ENCODE results near the gene MCF2L2.

Gene MCF2L2

DNA sequence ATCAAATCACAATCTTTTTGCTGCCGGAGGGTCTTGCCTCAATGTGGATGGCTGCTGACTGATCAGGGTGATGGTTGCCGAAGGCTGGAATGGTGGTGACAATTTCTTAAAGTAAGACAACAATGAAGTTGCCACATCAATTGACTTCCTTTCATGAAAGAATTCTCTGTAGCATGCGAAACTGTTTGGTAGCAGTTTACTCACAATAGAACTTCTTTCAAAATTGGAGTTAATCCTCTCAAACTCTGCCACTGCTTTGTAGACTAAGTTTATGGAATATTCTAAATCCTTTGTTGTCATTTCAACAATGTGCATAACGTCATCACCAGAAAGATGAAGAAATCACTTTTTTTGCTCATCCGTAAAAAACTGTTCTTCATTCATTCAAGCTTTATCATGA, 109.5 kb downstream of the MCF2L2 start:
- DNase-seq, result no peak

DNA sequence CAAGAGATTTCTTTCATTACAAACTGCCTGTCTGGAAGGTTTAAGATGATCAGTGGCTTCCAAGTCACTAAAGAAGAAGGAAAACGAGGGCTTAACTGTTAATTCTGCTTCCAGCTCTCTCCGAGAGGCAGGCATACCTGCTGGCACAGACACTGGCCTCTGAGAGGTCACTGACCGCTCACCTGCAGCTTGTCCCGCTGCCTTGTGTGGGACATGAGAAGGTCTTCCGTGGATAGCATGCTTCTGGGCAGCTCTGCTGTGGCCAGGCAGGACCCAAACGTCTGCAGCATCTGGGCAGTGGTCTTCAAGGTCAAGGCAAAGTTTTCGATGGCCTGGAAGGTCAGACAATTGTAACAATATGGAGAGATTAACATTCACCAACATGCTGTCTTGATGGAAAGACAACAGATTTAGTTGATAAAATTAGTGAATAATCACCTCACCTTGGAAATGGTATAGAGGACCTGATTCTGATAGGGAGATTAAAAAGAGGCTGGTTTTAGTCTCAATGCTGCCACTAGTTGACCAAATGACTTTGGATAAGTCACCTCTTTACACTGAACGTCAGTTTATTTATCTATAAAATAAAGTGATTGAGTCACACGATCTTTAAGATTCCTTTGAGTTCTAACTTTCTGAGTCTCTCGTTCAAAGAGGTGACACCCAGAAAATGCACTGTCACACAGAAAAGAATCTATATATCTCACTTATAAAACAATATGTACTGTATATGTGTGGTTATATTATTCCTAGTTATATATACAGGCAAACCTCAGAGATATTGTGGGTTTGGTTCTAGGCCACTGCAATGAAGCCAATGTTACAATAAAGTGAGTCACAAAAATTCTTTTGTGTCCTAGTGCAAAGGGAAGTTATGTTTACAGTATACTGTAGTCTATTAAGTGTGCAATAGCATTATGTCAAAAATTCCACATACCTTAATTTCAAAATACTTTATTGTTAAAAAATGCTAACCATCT, 110.2 kb downstream of the MCF2L2 start:
- no peak for DNase-seq

DNA sequence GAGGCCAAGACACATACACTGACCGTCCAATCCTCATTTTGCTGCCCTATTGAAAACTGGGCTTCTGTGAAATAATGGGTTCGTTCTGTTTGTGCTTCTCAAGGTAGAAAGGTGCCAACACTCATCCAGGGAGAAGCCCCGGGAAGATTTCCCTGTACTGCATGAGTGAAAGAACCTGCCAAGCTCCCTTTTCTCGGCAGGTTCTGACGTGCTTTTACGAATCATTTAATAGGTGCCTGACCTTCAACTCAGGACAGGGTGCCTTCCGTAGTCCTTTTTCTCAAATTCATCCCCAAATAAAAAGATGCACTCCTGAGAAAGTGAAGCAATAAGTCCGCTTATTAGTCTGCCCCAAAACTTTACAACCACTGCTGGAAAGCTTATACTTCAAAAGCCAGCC, 111.1 kb downstream of the MCF2L2 start:
- no peak for DNase-seq

DNA sequence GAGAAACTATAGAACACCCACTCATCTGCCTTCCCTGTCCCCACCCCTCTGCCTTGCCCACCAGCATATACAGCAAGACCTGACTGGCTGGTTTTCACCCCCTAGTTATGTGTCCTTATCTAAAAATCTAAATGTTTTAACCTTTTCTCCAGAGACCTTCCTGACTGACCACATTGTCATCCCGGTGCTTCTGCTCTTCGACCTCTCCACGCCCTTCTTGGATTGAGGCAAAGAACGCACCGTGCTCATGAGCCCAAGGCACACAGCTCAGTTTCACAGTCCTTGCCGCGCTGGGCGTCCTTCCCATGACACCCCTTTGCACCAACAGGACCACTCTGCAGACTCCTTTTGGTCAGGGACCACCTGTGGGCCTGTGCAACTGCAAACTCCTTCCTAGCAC, 112.7 kb downstream of the MCF2L2 start:
- no peak for DNase-seq

DNA sequence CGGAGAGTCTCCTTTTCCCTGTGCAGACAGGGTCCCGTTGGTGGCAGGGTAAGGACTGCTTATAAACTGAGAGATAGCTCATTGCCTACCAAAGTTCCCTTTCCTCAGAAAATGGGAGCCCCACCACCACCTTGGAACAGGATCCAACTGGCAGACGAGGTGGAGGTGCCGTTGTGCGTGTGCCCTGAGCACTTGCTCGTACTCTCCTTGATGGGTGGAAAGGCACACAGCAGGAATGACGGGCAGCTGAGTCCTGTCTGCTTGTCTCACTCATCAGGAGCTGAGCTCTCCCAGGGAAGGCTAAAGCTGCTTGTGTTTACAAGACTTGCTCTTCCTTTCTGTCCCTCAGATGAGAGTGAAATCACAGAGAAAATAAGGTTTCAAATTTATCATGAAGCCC, 114.7 kb downstream of the MCF2L2 start:
- DNase-seq, result no peak

DNA sequence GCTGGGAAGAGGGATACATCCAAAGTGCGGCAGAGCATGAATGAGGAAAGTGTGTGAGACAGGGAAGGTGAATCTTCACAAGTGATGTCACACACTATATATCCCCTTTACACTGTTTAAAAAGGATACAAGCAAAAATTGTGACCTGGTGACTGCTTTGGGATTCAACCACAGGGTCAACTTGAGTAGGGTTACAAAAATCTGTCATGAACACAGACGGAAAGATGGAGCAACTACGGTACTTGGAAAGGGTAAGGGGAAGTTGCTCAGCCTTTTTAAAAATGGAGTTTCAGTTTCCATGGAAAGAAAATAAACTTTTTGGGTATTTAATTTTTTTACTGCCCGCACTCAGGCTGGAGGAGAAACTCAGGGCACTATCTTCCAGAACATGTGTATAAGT, 115.1 kb downstream of the MCF2L2 start:
- DNase-seq, result no peak

DNA sequence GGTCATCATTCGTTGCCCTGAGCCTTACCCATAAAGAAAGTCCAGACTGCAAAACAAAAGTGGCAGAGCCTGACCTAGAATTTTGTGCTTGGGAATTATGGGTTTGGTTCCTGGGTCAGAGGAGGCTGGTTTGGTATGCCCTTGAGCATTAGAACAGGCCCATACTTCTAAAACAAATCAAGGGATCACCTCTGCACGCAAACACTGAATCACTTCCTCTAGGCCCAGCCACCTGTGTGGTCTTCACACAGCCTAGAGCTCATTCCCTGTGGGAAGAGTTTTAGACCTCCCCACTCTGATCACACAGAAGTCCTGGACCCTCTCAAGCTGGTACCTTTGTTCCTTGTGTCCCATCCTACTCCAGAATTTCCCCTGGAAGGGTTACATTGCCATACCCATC, 116.0 kb downstream of the MCF2L2 start:
- DNase-seq, result no peak

DNA sequence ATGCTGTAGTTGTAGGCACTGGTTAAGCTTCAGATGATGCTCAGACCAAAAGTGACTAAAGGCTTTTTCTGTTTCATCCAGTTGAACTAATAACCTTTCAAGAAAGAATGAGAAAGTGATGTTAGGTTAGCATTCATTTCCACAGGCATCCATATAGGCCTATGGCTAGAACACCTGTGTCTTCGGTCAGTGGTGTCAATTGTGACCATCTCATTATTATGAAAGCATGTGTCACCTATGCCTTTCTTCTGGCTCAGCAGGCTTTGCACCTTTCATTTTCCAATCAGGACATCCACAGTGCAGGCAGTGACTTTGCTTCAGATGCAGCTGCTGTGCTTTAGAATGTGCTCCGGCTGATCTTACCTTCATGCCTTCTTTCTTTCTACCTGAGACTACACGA, 117.5 kb downstream of the MCF2L2 start:
- no peak for DNase-seq

DNA sequence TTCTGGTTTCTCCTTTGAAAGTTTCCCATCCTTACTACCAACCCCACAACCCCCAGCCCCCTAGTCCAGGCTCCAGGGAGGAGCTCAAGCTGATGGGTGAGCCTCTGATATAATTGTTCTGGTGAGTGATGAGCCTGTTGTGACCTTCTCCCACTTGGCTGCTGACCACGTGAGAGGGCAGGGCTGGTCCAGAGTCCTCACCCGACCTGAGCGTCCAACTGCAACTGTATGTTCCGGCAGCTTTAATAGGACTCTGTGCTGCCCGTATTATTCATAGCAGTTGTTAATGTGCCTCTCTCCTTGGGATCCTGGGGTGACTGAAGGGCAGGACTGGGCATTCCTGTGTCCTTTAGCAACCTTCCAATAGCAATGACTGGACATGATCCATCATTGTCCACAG, 119.1 kb downstream of the MCF2L2 start:
- no peak for DNase-seq

DNA sequence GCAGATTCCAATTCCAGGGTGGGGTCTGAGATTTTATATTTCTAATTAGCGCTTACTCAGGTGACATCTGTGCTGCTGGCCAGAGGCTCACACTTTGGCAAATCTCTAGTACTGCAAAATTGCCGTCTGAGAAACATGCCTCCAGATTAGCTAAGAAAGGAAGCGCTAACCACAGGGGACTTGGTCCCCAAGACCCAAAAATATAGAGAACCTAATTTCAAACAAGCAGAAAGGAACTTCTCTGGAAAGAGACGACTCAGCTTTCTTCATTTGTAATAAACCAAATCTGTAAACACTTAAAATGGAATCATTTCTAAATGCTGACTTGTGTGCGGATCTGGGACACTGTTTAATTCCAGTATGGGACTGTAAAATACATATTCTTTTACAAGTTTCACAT, 119.7 kb downstream of the MCF2L2 start:
- no peak for DNase-seq

DNA sequence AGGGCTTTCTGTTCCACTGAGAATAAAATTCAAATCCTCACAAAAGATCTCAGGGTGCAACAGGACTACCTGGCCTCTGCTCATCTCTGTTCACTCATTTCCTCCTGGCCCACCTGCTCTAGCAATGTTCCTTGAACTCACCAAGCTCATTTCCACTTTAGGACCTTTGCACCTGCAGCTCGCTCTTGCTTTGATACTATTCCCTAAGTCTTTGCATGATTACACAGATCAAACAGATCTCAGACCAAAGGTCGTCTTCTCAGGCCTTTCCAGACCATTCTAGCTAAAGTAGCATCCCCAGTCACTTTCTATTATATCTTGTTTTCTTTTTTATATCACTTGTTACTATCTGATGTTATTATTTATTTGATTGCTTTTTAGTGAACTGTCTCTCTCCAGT, 120.7 kb downstream of the MCF2L2 start:
- DNase-seq, result no peak

DNA sequence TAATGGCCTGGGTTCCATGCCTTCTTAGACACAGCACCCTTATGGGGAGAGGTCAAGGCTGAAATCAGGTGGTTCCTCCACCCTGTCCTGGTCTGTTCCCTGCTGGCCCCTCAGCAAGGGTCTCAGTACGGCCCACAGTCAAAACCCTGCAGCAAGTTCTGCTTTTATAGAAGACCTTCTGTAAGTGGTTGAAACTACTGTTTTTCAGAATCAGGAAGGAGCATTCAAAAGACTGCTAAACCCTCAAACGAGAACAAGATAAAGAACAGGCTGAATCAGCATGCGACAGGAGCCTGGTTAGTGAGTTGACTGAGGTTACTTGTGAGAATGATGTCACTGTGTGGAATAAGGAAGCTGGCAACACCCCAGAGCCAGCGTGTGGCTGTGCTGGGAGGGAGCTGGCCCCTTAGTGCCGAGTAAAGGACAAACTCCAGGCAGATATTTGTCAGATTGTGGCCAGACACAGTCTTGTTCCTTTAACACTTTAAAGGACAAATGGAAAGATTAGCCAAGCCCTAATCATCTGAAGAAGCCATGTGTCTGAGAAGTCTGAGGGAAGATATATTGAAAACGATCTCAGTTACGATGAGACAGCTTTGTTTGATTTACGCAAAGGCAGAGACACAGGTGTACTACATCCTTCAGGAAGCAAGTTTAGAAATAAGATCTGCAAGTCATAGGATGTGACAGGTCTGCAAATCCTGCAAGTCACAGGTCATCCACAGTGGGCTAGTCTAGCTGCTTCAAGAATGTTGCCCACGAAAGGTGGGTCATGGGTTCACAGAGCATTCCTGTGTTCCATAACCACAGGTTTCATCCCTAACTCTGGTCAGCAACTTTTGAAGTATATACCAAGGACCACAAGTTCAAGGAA, 121.4 kb downstream of the MCF2L2 start:
- DNase-seq, result no peak

DNA sequence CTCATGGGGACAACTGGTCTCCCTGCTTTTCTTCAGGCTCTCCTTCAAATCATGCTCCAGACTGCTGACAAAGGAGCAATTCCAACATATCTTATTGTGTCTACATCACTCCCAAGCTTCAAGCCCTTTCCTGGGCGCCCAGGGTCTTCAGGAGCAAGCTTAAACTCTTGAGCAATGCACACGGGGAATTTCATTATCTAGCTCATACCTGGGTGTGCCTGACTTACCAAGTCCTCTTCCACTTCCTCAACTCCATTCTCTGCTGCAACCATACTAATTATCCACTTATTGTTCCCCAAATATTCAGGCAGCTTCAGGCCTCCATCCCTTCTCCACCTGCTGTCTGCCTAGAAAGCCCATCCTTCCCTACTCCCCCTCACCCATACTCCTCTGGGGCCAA, 124.7 kb downstream of the MCF2L2 start:
- no peak for DNase-seq

DNA sequence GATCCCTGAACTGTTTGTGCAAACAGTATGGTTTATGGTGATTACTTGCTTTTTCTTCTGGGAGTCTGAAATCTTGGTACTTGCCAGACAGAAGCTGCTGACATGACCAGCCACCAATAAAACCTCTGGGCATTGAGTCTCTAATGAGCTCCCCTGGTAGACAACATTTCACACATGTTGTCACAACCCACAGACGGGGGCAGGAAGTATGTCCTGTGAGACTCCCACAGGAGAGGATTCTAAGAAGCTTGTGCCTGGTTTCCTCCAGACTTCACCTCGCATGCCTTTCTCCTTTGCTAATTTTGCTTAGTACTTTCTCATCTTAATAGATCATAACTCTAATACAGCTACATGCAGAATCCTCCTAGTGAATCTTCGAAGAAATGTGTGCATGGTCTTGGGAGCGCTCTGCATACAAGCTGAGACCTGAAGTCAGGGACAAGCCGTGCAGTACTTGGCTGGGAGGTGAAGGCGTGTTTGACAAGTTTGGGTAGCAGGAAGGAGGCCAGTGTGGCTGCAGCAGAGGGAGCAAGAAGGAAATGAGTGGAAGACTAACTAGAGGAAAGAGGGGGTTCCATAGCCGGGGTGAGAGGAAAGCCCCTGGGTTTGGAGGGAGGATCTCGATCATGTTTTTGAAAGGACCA, 126.4 kb downstream of the MCF2L2 start:
- no peak for DNase-seq

DNA sequence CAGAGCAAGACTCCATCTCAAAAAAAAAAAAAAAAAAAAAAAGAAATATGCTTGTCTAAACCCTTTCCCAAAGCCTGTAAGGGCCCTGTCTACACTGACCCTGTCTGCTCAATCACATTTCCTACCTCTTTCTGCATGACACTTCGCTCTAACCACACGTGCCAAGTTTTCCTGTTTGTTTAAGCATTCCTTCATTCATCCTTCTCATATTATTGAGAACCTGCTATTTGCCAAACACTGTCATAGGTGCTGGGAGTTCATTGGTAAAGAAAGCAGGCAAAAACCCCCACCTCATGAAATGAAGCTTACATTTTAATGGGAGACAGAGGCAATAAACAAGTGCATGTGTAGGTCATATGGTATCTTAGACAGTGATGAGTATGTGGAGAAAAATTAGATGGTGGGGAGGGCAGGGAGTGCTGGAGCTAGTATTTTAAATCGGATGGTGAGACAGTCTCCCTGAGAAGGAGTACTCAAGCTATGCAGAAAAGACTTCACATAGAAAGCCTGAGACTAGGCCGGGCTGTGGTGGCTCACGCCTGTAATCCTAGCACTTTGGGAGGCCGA, 127.3 kb downstream of the MCF2L2 start:
- DNase-seq, result no peak

DNA sequence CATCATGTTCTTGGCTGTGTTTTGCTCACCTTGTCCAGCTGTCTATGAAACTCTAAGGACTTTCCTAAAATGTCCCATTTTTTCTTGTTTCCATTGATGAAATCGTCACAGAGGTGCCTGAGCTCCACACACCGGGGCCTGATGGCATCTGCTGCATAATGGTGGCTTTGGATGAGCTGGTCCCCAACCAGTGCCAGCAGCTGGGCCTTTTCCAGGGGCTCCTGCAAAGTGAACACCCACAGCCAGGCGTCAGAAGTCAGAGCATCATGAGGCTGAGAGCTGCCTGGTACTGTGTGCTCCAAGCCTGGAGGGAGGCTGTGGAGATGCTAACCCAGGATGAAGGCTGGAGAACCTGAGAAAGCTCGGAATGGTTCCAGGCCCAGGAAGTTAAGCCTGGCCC, 128.4 kb downstream of the MCF2L2 start:
- no peak for DNase-seq

DNA sequence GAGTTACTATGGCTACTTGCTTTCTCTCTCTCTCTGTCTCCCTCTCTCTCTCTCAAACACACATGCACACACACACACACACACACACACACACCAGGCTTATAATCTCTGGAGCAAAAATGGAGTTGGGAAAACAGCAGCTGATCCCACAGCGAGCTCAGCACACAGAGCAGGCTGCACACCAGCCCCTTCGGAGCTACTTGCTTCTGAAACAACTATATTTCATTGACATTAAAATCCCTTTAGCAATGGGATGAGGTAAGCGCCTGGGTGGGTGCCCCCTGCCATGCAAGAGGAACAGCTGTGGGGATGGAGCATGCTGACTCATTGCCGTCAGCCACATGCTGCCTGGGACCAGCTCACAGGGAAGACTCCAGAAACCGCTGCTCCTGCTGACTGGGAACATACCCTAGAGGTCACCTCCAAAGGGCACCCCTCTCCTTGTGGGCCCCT, 129.7 kb downstream of the MCF2L2 start:
- DNase-seq, result no peak

DNA sequence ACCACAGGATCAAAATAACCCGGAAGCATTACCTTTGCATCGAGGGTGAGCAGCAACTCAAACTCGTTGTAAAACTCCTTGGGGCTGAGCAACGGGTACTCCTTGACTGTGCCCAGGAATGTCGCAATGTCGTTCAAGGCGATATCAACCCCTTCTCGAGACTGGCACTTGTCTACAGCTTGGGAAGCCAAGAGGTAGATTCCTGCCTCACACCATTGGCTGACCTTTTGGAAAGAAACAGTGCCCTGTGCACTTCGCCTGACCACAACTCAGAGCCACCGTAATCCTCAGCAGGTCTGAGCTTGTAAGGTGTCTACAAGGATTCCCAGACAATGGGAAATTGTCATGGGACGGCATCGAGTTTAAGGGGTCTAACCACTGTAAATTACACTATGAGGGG, 131.5 kb downstream of the MCF2L2 start:
- no peak for DNase-seq

DNA sequence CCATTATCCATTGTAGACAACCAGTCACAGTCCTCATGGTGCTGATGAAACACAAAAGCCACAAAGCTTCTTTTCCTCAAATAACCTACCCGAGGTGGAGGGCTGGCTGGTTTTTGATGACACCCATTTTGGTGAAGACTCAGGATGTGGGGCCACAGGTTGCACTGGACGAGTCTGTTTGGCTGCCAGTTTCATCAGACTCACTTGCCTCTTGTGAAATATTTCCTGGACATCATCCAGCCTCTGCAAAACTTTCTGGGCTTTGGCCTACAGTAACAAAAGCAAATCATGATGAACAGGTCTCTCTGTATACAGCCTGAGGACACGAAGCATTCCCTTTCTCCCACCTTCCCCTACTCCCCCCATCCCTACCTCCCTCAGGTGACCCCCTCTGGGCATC, 133.2 kb downstream of the MCF2L2 start:
- no peak for DNase-seq

DNA sequence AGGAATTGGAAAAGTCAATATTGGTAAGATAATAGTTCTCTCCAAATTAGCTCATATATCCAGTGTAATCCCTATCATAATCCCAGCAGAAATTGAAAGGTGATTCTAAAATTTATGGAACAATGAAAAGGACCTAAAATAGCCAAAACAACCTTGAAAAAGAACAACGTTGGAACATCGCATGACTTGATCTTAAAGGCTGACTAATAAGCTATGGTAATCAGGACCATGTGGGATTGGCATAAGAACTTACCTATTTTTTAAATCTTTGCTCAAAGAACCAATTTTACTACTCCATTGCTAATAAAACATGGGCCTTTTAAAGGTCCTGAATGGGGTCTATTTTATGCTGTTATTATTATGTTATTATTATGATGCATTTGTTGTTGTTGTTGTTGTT, 134.5 kb downstream of the MCF2L2 start:
- DNase-seq, result no peak

DNA sequence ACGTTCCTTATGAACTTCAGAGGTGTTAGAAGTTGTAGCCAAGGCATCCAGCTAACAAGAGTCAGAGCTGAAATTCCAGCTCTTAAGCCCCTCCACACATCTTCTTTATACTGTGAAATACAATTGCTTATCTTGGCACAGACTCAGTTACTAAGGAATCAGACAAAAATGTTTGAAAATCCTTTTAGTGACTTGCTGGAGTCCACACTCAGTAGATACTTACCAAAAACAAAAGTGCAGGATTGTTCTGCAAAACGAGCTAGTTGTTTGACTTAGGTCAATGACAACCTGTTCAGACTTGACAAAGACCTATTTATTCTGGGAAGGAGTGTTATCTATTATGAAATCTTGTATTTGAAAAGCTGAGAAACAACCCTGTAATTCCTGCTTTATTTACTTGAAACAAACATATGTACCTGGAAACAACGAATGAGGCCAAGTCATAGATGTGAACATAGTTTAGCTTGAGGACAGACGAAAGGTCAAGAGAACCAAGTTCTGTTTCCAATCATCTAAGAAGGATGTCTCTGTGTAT, 136.9 kb downstream of the MCF2L2 start:
- no peak for DNase-seq

DNA sequence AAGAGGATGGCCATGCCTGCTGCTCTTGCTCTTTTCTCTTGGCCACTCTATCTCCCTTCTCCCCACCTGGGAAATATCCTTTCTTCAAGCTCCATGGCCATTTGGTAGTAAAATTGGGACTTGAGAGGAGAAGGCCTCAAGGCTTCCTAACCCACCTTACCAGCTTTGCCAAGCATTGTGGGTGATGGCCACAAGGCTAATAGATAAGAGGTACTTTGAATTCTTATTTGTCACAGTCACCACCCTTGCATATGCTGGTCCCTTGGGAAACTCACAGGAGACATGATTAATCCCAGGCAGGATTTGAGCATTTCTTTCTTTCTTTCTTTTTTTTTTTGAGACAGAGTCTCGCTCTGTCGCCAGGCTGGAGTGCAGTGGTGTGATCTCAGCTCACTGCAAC, 138.2 kb downstream of the MCF2L2 start:
- DNase-seq, result no peak

DNA sequence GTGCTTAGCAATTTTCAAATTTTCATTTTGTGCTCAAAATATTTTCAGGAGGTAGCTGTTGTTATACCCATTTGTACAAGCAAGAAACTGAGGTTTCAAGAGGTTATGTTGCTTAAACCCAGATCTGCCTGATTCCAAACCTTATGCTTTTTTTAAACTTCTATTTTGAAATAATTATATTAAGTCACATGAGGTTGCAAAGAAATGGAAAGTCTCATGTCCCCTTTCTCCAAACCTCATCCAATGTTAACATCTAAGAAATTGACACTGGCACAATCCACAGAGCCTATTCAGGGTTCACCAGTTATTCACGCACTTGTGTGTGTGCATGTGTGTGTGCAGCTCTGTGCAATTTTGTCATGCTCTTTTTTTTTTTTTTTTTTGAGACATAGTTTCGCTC, 140.3 kb downstream of the MCF2L2 start:
- no peak for DNase-seq

Data from SW 1271 (cell line).